H54 (cell line): ENCODE results near the gene SLC39A13.

ENCODE experiments used
- DNase-seq: peaks from one replicate; pipeline ENCODE4 v3.0.0; 2011; ENCODE audit warnings: low spot score, mixed read lengths; ENCODE audit not compliant: insufficient read length
- FAIRE-seq: peaks from 3 replicates; lab custom pipeline; 2011; peaks lifted over from hg19 to GRCh38; lab: Jason Lieb, UNC
- POLR2A ChIP-seq: IDR thresholded peaks from 2 replicates; pipeline ENCODE4 v1.6.1; 2011; ENCODE audit warnings: low read depth, mild to moderate bottlenecking, low read length

The SLC39A13 gene

GRCh38 chr11:47376525-47377371 is 31.6 kb upstream of the SLC39A13 start:
- FAIRE-seq (no peak), DNase-seq (no peak)
- no peak for TF ChIP-seq POLR2A

GRCh38 chr11:47377571-47378009 is 30.8 kb upstream of the SLC39A13 start:
- DNase-seq (no peak), FAIRE-seq (no peak)
- TF ChIP-seq POLR2A: no peak

- DNase-seq (no peak), FAIRE-seq (no peak)
- no peak for TF ChIP-seq POLR2A
Observed at GRCh38 chr11:47378010-47378835, 30.2 kb upstream of the SLC39A13 start, which contains the start of gene SPI1. SPI1 (minus strand) TSS chr11:47378547; CDS start chr11:47378353, 194 bp downstream.

GRCh38 chr11:47378836-47379170 is 29.6 kb upstream of the SLC39A13 start:
- no peak for FAIRE-seq
- DNase-seq: no peak
- TF ChIP-seq POLR2A: no peak

- no peak for FAIRE-seq
- DNase-seq: no peak
- TF ChIP-seq POLR2A: no peak
Observed at GRCh38 chr11:47379317-47379716, 29.1 kb upstream of the SLC39A13 start.

- DNase-seq (no peak), FAIRE-seq (no peak)
- no peak for TF ChIP-seq POLR2A
Observed at GRCh38 chr11:47380078-47380477, 28.3 kb upstream of the SLC39A13 start.

- FAIRE-seq (no peak), DNase-seq (no peak)
- no peak for TF ChIP-seq POLR2A
Observed at GRCh38 chr11:47383071-47383470, 25.3 kb upstream of the SLC39A13 start.

- no peak for TF ChIP-seq POLR2A
- no peak for FAIRE-seq
- no peak for DNase-seq
Observed at GRCh38 chr11:47384498-47384897, 23.9 kb upstream of the SLC39A13 start.

GRCh38 chr11:47387944-47388696 is 20.3 kb upstream of the SLC39A13 start:
- FAIRE-seq: no peak
- no peak for TF ChIP-seq POLR2A
- no peak for DNase-seq

GRCh38 chr11:47388697-47389576 is 19.5 kb upstream of the SLC39A13 start:
- DNase-seq: no peak
- FAIRE-seq: no peak
- TF ChIP-seq POLR2A: no peak

GRCh38 chr11:47389577-47390421 is 18.6 kb upstream of the SLC39A13 start:
- FAIRE-seq (no peak), DNase-seq (no peak)
- no peak for TF ChIP-seq POLR2A

- FAIRE-seq (no peak), DNase-seq (no peak)
- no peak for TF ChIP-seq POLR2A
Observed at GRCh38 chr11:47390422-47390760, 18.0 kb upstream of the SLC39A13 start.
